Stomach smooth muscle (tissue), 2 donors: ENCODE data around the gene ZNF474.

Experiments
- H3K27ac ChIP-seq: one replicate; pipeline ENCODE4 v1.7.0; 2013; ENCODE audit warnings: mild to moderate bottlenecking, low read length, inconsistent platforms
- H3K27me3 ChIP-seq, 2 donors: one replicate each; pipeline ENCODE4 v1.7.0; 2013; ENCODE audit warnings: low read length in 2 of 2; ENCODE audit not compliant: insufficient read depth in 2 of 2, control insufficient read depth in 1 of 2
- H3K36me3 ChIP-seq, 2 donors: one replicate each; pipeline ENCODE4 v1.7.0; 2013; ENCODE audit warnings: low read length in 2 of 2; ENCODE audit not compliant: control insufficient read depth in 2 of 2, insufficient read depth in 2 of 2
- H3K4me1 ChIP-seq: one replicate; pipeline ENCODE4 v1.7.0; 2013; ENCODE audit warnings: low read length; ENCODE audit not compliant: control insufficient read depth, insufficient read depth
- H3K4me3 ChIP-seq, 2 donors: one replicate each; pipeline ENCODE4 v1.7.0; 2013; ENCODE audit warnings: low read length in 2 of 2
- H3K9ac ChIP-seq, 2 donors: one replicate each; pipeline ENCODE4 v1.7.0; 2013; ENCODE audit warnings: low read length in 2 of 2, mild to moderate bottlenecking in 1 of 2
- H3K9me3 ChIP-seq, 2 donors: one replicate each; pipeline ENCODE4 v1.7.0; 2013; ENCODE audit warnings: low read length in 2 of 2; ENCODE audit not compliant: control insufficient read depth in 2 of 2
- donor health status: healthy.
- donor health status: Pancreatic carcinoma.

Gene ZNF474

DNA sequence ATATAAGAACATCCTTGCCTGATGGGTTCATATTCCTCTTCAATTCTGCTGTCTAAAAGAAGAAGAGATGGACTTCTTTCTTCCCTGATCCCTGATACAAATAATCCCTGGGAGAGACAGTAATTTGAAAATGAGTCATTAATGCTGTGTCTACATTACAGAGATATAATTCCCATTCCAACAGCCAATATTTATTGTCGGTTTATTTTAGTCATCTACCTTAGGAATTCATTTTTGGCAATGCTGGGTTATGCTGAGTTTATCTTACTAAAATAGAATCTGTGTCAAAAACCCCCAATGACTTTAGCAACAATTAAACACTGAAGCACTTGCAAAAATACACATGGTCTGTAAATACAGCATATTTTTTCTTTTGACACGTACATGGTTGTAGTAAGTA, 23.9 kb downstream of the ZNF474 start:
- no peaks in the 10 kb centered on the region for H3K9me3 ChIP-seq
- H3K27ac ChIP-seq = no peak overlapping the region
- H3K9ac ChIP-seq = no peak overlapping the region
- H3K27me3 ChIP-seq = no peaks in the 10 kb centered on the region
- no peak overlapping the region for H3K4me3 ChIP-seq
- peaks cover 31% of the 10 kb centered on the region for H3K4me1 ChIP-seq
- H3K36me3 ChIP-seq = no peaks in the 10 kb centered on the region

DNA sequence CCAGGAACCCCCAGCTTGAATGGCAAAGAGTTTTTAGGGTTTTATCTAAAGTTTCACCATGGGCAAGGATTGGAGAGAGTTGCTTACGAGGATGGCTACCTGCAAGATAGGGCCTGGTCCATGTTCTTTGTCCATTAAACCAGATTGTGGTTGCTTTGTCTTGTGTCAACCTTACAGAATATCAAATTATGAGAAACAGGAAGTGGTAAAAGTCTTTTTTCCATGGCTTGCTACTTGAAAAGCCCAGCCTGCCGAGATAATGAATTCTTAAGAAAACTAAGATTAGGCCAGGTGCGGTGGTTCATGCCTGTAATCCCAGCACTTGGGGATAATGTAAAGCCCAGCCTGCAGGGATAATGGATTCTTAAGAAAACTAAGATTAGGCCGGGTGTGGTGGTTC, 24.4 kb downstream of the ZNF474 start:
- no peaks in the 10 kb centered on the region for H3K9me3 ChIP-seq
- H3K9ac ChIP-seq = no peak overlapping the region
- no peak overlapping the region for H3K4me3 ChIP-seq
- H3K27ac ChIP-seq = no peak overlapping the region
- no peaks in the 10 kb centered on the region for H3K27me3 ChIP-seq
- H3K36me3 ChIP-seq = no peaks in the 10 kb centered on the region
- peaks cover 31% of the 10 kb centered on the region for H3K4me1 ChIP-seq

- Histone ChIP-seq H3K36me3 (no peaks in the 10 kb centered on the region), H3K27me3 (no peaks in the 10 kb centered on the region), H3K9me3 (no peaks in the 10 kb centered on the region), H3K9ac (no peak overlapping the region), H3K27ac (no peak overlapping the region), H3K4me3 (no peak overlapping the region), H3K4me1 (peaks cover 27% of the 10 kb centered on the region)
These were observed 25.1 kb downstream of the ZNF474 start for GRCh38 chr5:122154491-122154890.

DNA sequence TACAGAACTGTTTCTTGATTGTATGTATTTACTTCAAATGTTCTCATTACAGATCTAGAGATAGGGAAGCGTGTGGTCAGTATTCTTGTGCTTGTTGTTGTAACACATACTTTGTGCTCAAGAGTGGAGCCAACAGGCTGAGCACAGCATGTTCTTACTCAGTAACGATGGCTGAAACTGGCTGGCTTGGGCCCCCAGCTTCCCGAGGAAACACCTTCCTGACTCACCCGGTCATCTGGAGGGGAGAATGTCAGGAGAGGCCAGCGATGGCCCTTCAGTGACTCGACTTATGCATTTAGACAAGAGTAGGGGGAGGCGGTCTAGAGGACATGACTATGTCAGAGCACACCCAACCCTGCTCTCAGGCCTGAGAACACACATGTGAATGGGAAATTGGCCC, 25.6 kb downstream of the ZNF474 start:
- H3K9ac ChIP-seq = no peak overlapping the region
- H3K27me3 ChIP-seq = no peaks in the 10 kb centered on the region
- no peak overlapping the region for H3K27ac ChIP-seq
- peaks cover 24% of the 10 kb centered on the region for H3K4me1 ChIP-seq
- no peaks in the 10 kb centered on the region for H3K36me3 ChIP-seq
- H3K9me3 ChIP-seq = no peaks in the 10 kb centered on the region
- no peak overlapping the region for H3K4me3 ChIP-seq

DNA sequence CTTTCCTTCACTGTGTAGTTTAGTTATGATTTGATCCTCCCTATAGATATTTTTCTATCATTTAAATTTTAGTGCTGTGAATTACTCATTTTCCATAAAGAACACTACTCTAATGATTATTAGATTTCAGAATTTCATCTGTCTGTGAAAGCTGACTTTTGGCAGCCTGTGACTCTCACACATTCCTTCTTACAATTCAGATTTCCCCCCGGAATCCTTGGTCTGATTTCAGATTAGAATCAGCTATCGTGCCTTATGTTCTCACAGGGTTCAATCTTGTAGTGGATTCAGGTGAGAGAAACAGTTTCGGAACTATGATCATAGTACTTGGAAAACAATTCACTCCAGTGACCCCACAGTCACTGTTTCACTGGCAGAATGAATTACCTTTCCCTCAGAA, 26.2 kb downstream of the ZNF474 start:
- no peaks in the 10 kb centered on the region for H3K36me3 ChIP-seq
- H3K9me3 ChIP-seq = no peaks in the 10 kb centered on the region
- peaks cover 24% of the 10 kb centered on the region for H3K4me1 ChIP-seq
- H3K27me3 ChIP-seq = no peaks in the 10 kb centered on the region
- no peak overlapping the region for H3K9ac ChIP-seq
- H3K27ac ChIP-seq = no peak overlapping the region
- H3K4me3 ChIP-seq = no peak overlapping the region

DNA sequence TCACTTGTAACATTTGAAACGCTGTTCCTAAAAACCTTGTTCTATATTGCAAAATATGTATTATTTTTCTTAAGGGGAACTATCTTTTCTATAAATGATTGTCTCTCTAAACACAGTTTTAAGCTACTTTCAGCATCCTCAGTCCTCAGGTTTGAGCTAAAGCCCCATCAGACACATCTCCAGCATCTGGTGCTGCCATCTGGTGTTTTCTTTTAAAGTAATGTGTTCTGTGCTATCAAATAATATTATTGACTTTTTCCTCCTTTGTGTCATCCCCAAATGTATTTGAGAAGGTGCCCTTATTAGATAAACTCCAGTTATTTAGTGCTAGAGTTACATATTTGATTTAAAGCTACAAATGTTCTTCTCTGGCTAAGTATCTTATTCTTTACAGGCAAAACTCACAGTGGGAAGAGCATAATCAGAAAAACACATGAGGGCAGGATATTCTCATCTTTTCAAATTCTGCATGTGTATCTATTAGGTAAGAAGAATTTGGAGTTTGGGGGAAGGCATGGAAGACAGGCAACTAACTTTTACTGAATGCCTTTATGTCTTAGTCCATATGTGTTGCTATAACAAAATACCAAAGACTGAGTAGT, 27.5 kb downstream of the ZNF474 start:
- no peaks in the 10 kb centered on the region for H3K36me3 ChIP-seq
- H3K4me3 ChIP-seq = no peak overlapping the region
- no peaks in the 10 kb centered on the region for H3K27me3 ChIP-seq
- no peaks in the 10 kb centered on the region for H3K9me3 ChIP-seq
- peaks cover 17% of the 10 kb centered on the region for H3K4me1 ChIP-seq
- no peak overlapping the region for H3K9ac ChIP-seq
- no peak overlapping the region for H3K27ac ChIP-seq

DNA sequence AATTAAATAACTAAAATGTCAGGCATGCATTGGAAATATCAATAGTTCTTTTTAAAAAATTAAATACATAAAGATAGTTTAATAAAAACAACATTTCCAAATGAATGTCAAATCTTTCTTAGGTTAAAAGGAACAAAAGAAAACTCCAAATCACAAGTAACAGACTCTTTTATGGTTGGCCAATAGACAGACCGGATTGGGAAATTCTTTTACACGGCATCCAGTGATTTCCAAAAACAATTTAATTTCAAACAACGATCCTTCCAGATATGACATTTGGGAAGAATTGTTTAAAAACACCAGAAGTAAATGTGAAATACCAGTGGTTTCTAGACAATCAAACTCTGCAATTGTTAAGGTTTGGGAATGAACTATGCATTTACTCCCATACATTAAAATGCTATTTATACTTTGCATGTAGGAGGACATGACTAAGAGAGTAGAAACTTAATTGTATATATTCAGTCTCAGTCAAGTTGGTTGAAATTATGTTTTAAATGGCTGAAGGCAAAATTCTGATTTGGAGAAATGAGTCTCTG, 32.8 kb downstream of the ZNF474 start:
- Histone ChIP-seq H3K4me1 (peaks cover 2% of the 10 kb centered on the region), H3K27ac (no peak overlapping the region), H3K4me3 (no peak overlapping the region), H3K9ac (no peak overlapping the region), H3K9me3 (no peaks in the 10 kb centered on the region), H3K36me3 (no peaks in the 10 kb centered on the region), H3K27me3 (no peaks in the 10 kb centered on the region)

DNA sequence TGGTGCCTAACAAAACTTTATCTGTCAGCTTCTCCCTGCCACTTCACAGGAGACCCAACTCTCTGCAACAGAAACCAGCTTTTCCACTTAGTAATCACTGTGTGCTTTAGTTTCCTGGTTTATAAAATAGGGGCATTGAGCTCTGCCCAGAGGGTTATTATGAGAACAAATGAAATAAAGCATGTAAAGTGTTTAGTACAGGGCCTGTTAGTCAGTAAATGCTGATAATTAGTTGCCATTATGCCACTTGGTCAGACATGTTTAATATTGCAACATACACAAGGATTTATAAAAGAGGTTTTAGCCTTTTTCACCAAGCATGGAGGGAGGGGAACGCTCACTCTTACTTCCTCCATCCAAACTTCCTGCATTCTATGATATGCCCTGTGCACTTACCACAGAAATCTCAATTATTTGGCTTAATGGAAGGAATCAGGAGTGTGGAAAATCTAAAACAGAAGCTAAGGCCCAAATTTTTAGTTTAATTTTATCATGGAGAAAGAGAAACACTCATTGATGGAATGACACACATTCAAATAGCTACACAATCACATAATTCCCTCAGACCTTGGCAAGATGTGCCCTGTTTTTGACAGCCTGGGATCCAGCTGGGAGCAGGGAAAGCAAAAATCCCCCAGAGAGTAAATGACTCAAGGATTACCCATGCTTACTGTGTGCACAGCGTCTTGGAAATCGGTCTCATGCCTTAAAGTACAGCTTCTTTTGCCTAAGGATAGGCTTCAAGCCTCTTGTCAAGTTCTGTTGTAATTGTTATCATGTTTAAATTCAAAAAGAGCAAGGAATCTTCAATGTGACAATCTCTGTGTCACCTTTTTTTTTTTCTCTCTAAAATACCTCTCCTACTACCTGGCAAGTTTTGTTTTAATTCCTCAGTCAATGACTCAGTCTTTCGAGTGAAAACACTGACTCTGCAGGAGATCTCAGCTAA, 34.0 kb downstream of the ZNF474 start:
- peaks cover 2% of the 10 kb centered on the region for H3K4me1 ChIP-seq
- no peaks in the 10 kb centered on the region for H3K27me3 ChIP-seq
- no peak overlapping the region for H3K4me3 ChIP-seq
- no peak overlapping the region for H3K9ac ChIP-seq
- H3K36me3 ChIP-seq = no peaks in the 10 kb centered on the region
- H3K27ac ChIP-seq = peak overlapping the region; percentile 26
- H3K9me3 ChIP-seq = no peaks in the 10 kb centered on the region

- Histone ChIP-seq H3K9me3 (no peaks in the 10 kb centered on the region), H3K27me3 (no peaks in the 10 kb centered on the region), H3K27ac (no peak overlapping the region), H3K9ac (no peak overlapping the region), H3K4me3 (no peak overlapping the region), H3K4me1 (peaks cover 2% of the 10 kb centered on the region), H3K36me3 (no peaks in the 10 kb centered on the region)
These were observed 34.7 kb downstream of the ZNF474 start for GRCh38 chr5:122164070-122164435.

DNA sequence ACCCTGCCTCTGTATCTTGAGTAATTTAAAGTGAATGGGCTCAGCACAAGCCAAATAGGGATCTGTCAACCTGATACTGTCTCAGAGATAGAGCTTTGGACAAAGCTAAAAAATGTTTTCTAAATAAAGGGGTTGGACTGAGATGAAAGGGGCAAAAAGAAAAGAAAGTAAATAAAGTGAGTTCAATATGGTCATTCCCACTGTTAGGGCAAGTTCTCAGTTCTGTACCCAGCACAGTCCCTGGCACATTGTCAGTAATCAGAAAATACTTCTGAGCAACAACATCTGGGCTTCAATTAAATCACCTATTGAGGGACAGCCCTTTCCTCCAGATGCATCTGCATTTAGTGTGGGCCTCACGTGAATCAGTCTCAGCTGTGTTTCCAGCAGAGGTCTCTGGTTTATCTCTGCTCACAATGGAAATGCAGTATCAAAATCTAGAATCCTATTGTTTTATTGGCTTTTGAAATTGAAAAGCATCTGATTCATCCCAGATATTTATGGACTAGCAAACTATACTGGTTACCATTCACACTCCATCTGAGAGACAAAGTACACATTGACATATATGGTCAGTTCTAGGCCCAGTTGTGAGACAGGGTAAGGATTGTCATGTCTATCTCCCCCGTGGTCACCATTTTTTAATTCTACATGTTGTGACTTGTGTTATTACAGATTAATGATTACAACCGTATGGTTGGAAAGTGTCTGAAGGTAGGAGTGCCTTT, 35.6 kb downstream of the ZNF474 start:
- Histone ChIP-seq H3K27me3 (no peaks in the 10 kb centered on the region), H3K27ac (no peak overlapping the region), H3K9ac (no peak overlapping the region), H3K4me3 (no peak overlapping the region), H3K4me1 (peaks cover 2% of the 10 kb centered on the region), H3K9me3 (no peaks in the 10 kb centered on the region), H3K36me3 (no peaks in the 10 kb centered on the region)
